ENCODE measurements around the gene DCD.

The DCD gene

DNA sequence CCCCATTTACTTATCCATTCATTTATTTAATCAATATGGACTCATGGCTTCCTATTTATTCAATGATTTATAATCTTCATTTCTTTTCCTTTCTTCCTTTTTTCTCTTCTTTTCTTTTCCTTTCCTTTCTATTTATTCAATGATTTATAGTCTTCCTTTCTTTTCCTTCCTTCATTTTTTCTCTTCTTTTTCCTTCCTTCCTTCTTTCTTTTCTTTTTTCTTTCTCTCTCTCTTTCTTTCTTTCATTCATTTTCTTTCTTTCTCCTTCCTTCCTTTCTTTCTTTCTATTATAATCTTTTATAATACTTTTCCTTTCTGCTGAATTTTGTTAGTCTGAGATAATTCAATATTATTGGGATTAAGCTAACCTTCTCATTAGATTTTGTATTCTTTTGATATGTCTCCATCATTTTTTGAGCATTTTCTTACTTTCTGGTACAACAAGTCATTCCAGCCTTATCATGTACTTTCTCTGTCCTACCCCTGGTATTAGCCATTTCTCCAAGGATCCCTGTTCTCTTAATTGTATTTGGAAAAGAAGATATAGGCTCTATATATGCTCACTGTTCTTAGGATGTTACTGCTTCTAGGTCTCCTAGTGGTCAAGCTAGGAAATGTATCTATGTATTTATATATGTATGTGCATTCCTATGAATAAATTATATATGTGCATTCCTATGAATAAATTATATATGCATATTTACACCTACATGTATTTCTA is 25.5 kb downstream of the DCD start:
- no peak overlapping the region for H2AK5ac ChIP-seq (ENCODE audit: low read length)

DNA sequence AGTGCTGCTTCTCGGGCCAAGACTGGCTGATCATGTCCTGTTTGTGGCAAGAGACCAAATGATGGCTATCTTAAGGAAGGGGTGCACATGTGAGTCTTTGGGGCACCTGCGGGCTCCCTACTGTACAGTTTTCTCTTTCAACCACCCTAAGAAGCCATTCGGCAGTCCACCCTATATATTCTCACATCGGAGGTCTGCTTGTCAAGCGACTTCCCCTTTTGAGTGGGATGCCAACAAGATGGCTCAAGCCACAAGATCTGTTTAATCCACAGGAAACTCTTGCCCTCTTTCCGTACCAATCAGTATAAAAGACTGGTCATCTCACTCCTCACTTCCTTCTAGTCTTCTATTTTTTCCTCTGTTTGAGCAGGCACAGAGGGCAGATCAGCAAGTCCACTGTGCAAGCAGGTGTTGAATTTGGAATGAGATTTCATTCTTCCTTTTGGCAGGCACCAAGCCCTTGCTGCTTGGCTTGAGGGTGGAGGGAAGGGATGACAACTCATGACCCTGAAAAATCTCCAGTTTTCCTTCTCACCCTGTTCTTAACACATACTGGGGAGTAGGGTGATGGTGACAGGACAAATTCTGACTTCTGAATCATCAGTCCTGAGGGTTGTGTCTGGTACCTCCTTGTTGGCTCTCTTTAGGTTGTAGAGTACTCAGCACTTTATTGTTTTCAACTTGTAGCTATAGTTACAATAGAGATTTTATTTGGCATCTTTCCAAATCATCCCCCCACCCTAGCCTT is 31.1 kb downstream of the DCD start:
- Histone ChIP-seq H3K27me3 (ENCODE audit: insufficient read depth, low read length) (no peaks in the 10 kb centered on the region), H3K4me2 (ENCODE audit: low read length) (no peak overlapping the region), H4K12ac (ENCODE audit: low read depth, low read length) (no peak overlapping the region), H3K4ac (ENCODE audit: low read depth, low read length) (no peak overlapping the region), H2BK120ac (ENCODE audit: insufficient read depth, low read length, poor library complexity) (no peak overlapping the region), H3K27ac (ENCODE audit: low read depth, low read length) (no peak overlapping the region), H3K14ac (ENCODE audit: low read length) (no peak overlapping the region), H4K91ac (ENCODE audit: low read depth, low read length) (no peak overlapping the region), H2AFZ (ENCODE audit: insufficient read depth, low read length, poor library complexity) (no peak overlapping the region), H3K18ac (ENCODE audit: low read length) (no peak overlapping the region), H2AK5ac (ENCODE audit: low read length) (no peak overlapping the region), H3K79me2 (ENCODE audit: control insufficient read depth, insufficient read depth, low read length, poor library complexity) (no peaks in the 10 kb centered on the region), H3K36me3 (ENCODE audit: control insufficient read depth in 1 of 2, insufficient read depth in 2 of 2, low read length in 2 of 2) (no peaks in the 10 kb centered on the region), H2BK5ac (ENCODE audit: low read depth, low read length, poor library complexity) (no peak overlapping the region), H3K79me1 (ENCODE audit: low read length) (no peaks in the 10 kb centered on the region), H3K4me1 (ENCODE audit: control insufficient read depth in 1 of 2, insufficient read depth in 2 of 2, low read length in 2 of 2) (no peaks in the 10 kb centered on the region), H3K23ac (ENCODE audit: low read length) (no peak overlapping the region), H4K8ac (ENCODE audit: low read depth, low read length) (no peak overlapping the region), H2BK12ac (ENCODE audit: low read length) (no peak overlapping the region), H3K4me3 (ENCODE audit: low read depth, low read length) (no peak overlapping the region), H3K9me3 (ENCODE audit: insufficient read depth, low read depth, low read length) (peaks cover 1% of the 10 kb centered on the region), H3K9ac (ENCODE audit: low read length) (no peak overlapping the region)
- DNase-seq, result no peak
- no CpG with 5 or more reads among the region's 6 CpGs for WGBS (ENCODE audit: extremely low coverage, insufficient coverage, insufficient read length)

More for the DNA sequence above, 25.5 kb downstream of the DCD start:
- Histone ChIP-seq H3K79me1 (ENCODE audit: low read length) (no peaks in the 10 kb centered on the region), H3K27ac (ENCODE audit: low read depth, low read length) (no peak overlapping the region), H3K4me3 (ENCODE audit: low read depth, low read length) (no peak overlapping the region), H2BK5ac (ENCODE audit: low read depth, low read length, poor library complexity) (no peak overlapping the region), H3K4ac (ENCODE audit: low read depth, low read length) (no peak overlapping the region), H3K36me3 (ENCODE audit: control insufficient read depth in 1 of 2, insufficient read depth in 2 of 2, low read length in 2 of 2) (no peaks in the 10 kb centered on the region), H3K4me1 (ENCODE audit: control insufficient read depth in 1 of 2, insufficient read depth in 2 of 2, low read length in 2 of 2) (no peaks in the 10 kb centered on the region), H3K9me3 (ENCODE audit: insufficient read depth, low read depth, low read length) (peaks cover 2% of the 10 kb centered on the region), H4K8ac (ENCODE audit: low read depth, low read length) (no peak overlapping the region), H3K79me2 (ENCODE audit: control insufficient read depth, insufficient read depth, low read length, poor library complexity) (no peaks in the 10 kb centered on the region), H3K14ac (ENCODE audit: low read length) (no peak overlapping the region), H2BK120ac (ENCODE audit: insufficient read depth, low read length, poor library complexity) (no peak overlapping the region), H3K23ac (ENCODE audit: low read length) (no peak overlapping the region), H3K9ac (ENCODE audit: low read length) (no peak overlapping the region), H3K18ac (ENCODE audit: low read length) (no peak overlapping the region), H2BK12ac (ENCODE audit: low read length) (no peak overlapping the region), H3K27me3 (ENCODE audit: insufficient read depth, low read length) (no peaks in the 10 kb centered on the region), H2AFZ (ENCODE audit: insufficient read depth, low read length, poor library complexity) (no peak overlapping the region), H3K4me2 (ENCODE audit: low read length) (no peak overlapping the region), H4K12ac (ENCODE audit: low read depth, low read length) (no peak overlapping the region), H4K91ac (ENCODE audit: low read depth, low read length) (no peak overlapping the region)
- DNase-seq, result peak in 1 of 2 donors; percentile 63

DNA sequence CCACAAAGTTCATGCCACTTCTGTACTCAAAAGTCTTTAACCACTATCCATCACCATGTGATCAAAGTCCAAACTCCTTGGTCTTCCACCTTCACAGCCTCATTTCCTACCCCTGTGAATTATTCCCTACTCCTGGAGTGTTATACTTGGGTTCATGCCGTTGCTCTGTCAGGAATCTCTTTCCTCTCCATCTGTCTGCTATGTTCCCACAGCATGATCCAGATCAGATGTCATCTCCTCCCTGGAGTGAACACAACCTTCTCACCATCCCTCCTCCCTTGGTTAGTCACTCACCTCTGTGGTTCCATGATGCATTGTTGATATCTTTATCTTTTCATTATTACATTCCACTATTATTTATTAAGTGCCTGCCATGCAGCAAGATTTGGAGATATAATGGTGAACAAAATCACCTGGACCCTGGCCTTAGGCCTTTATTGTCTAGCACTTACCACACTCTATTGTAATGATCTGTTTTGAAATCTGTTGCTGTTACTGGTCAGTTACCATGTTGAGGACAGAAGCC is 35.9 kb downstream of the DCD start:
- Histone ChIP-seq H3K27me3 (ENCODE audit: insufficient read depth, low read length) (no peaks in the 10 kb centered on the region), H2BK12ac (ENCODE audit: low read length) (no peak overlapping the region), H3K14ac (ENCODE audit: low read length) (no peak overlapping the region), H3K18ac (ENCODE audit: low read length) (no peak overlapping the region), H2BK5ac (ENCODE audit: low read depth, low read length, poor library complexity) (no peak overlapping the region), H3K36me3 (ENCODE audit: control insufficient read depth in 1 of 2, insufficient read depth in 2 of 2, low read length in 2 of 2) (no peaks in the 10 kb centered on the region), H4K12ac (ENCODE audit: low read depth, low read length) (no peak overlapping the region), H2AFZ (ENCODE audit: insufficient read depth, low read length, poor library complexity) (no peak overlapping the region), H3K4ac (ENCODE audit: low read depth, low read length) (no peak overlapping the region), H2BK120ac (ENCODE audit: insufficient read depth, low read length, poor library complexity) (no peak overlapping the region), H3K79me1 (ENCODE audit: low read length) (no peaks in the 10 kb centered on the region), H3K27ac (ENCODE audit: low read depth, low read length) (no peak overlapping the region), H4K8ac (ENCODE audit: low read depth, low read length) (no peak overlapping the region), H3K9ac (ENCODE audit: low read length) (no peak overlapping the region), H3K23ac (ENCODE audit: low read length) (no peak overlapping the region), H3K79me2 (ENCODE audit: control insufficient read depth, insufficient read depth, low read length, poor library complexity) (no peaks in the 10 kb centered on the region), H4K91ac (ENCODE audit: low read depth, low read length) (no peak overlapping the region), H2AK5ac (ENCODE audit: low read length) (no peak overlapping the region), H3K4me2 (ENCODE audit: low read length) (no peak overlapping the region), H3K4me1 (ENCODE audit: control insufficient read depth in 1 of 2, insufficient read depth in 2 of 2, low read length in 2 of 2) (peaks cover 0 to 7% of the 10 kb centered on the region in 2 experiments), H3K9me3 (ENCODE audit: insufficient read depth, low read depth, low read length) (peaks cover 1% of the 10 kb centered on the region), H3K4me3 (ENCODE audit: low read depth, low read length) (no peak overlapping the region)
- no CpG with 5 or more reads among the region's 1 CpG for WGBS (ENCODE audit: extremely low coverage, insufficient coverage, insufficient read length)
- peak; percentile 52 to 70 for DNase-seq

DNA sequence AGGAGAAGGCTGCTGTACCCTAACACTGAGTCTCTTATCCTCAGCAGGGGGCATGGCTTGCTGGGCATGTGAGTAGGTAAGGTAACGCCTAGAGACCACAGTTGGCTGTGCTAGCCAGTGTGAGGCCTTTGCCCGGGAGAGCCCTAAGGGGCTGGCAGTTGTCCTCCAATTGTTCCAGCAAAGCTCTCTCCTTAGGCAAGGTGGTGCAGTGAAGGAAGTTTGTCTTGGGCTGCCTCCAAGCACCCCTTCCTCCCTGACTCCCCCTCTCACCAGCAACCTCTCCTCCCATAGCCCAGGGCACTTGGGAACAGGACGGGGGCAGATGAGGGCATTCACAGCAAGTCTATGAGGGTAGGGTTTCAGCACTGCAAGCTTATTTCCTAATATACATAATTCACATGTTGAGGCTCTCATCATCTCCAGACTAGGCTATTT is 36.4 kb downstream of the DCD start:
- no peak overlapping the region for H3K18ac ChIP-seq (ENCODE audit: low read length)
- peaks cover 0 to 11% of the 10 kb centered on the region in 2 experiments for H3K4me1 ChIP-seq (ENCODE audit: control insufficient read depth in 1 of 2, insufficient read depth in 2 of 2, low read length in 2 of 2)
- H3K4me3 ChIP-seq (ENCODE audit: low read depth, low read length), result no peak overlapping the region
- H4K8ac ChIP-seq (ENCODE audit: low read depth, low read length), result no peak overlapping the region
- H2BK12ac ChIP-seq (ENCODE audit: low read length), result no peak overlapping the region
- H3K14ac ChIP-seq (ENCODE audit: low read length), result no peak overlapping the region
- no peak overlapping the region for H2AFZ ChIP-seq (ENCODE audit: insufficient read depth, low read length, poor library complexity)
- no peaks in the 10 kb centered on the region for H3K36me3 ChIP-seq (ENCODE audit: control insufficient read depth in 1 of 2, insufficient read depth in 2 of 2, low read length in 2 of 2)
- H3K79me2 ChIP-seq (ENCODE audit: control insufficient read depth, insufficient read depth, low read length, poor library complexity), result no peaks in the 10 kb centered on the region
- no peaks in the 10 kb centered on the region for H3K27me3 ChIP-seq (ENCODE audit: insufficient read depth, low read length)
- no peak overlapping the region for H2BK5ac ChIP-seq (ENCODE audit: low read depth, low read length, poor library complexity)
- peak; percentile 75 to 86 for DNase-seq
- H4K12ac ChIP-seq (ENCODE audit: low read depth, low read length), result no peak overlapping the region
- no CpG with 5 or more reads among the region's 3 CpGs for WGBS (ENCODE audit: extremely low coverage, insufficient coverage, insufficient read length)
- peaks cover 1% of the 10 kb centered on the region for H3K9me3 ChIP-seq (ENCODE audit: insufficient read depth, low read depth, low read length)
- H3K79me1 ChIP-seq (ENCODE audit: low read length), result no peaks in the 10 kb centered on the region
- H2AK5ac ChIP-seq (ENCODE audit: low read length), result no peak overlapping the region
- H2BK120ac ChIP-seq (ENCODE audit: insufficient read depth, low read length, poor library complexity), result no peak overlapping the region
- no peak overlapping the region for H3K4ac ChIP-seq (ENCODE audit: low read depth, low read length)
- H3K9ac ChIP-seq (ENCODE audit: low read length), result no peak overlapping the region
- no peak overlapping the region for H3K4me2 ChIP-seq (ENCODE audit: low read length)
- H3K23ac ChIP-seq (ENCODE audit: low read length), result no peak overlapping the region
- no peak overlapping the region for H4K91ac ChIP-seq (ENCODE audit: low read depth, low read length)
- H3K27ac ChIP-seq (ENCODE audit: low read depth, low read length), result no peak overlapping the region

Measured in trophoblast cell (in vitro differentiated cells and primary cell).